IPS DF 4.7 (cell line): Measurements from ENCODE around the gene FSHR.

ENCODE experiments used
- DNase-seq: peaks from one replicate; pipeline ENCODE4 v3.0.0-alpha.2; 2013; ENCODE audit warnings: low spot score; ENCODE audit errors: extremely low read depth

The FSHR gene

DNA sequence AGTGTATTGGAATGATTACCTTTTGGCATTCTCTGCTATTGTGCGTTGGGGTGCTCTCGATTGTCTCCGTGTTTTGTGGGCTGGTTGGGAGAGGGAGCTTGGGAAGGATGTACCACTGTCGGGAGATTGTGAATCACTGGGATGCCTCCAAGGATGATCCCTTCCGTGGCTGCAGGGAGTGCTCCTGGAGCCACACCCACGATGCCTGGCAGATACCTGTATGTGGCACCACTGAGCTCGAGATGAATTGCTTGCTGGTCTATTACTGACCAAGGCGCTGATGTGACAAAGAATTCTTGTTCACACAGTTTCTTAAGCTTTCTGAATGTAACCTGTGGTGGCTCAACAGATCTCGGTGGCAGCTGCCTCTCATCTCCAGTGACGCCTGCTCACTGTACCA, 239.1 kb downstream of the FSHR start:
- DNase-seq = no peak

- no peak for DNase-seq
Observed at GRCh38 chr2:48914477-48915089, 239.7 kb downstream of the FSHR start.
